ENCODE results near the gene CEP85. TPM values are rescaled to one million over a fixed set of nuclear protein-coding genes. Genes with fewer than 3 reads are reported as not detected.

Gene CEP85
- total and polyA plus RNA-seq, 4 donors = 2.6 to 14.6 (median 5.3) TPM

DNA sequence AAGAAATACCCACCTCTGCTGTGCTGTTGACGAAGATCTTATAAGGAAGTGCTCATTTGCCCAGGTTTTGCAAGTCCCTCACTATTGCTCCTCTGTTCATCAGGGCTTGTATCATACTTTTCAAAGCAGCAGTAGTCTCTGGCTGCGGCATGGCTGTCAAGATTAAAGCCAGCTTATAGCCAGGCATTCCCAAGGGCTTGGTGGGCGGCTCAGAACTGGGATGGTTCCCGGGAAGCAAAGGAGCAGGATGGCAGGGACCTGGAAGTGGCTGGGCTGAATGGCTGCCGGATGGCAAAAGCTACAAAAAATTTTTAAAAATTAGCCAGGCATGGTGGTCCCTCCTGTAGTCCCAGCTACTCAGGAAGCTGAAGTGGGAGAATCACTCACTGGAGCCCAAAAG lies 29.2 kb downstream of the CEP85 start (continued):
- TF ChIP-seq ZBTB33 (IDR thresholded peaks at IDR 0.05) = no peak
- no peak for TF ChIP-seq MAX (IDR thresholded peaks at IDR 0.05)
- no peak for TF ChIP-seq HNF4A (conservative IDR thresholded peaks at IDR 0.05)

- WGBS = 100% methylated on average over 1 of the region's 1 CpG
- no peak for TF ChIP-seq GABPA (IDR thresholded peaks at IDR 0.05 in 1 of 2, conservative IDR thresholded peaks at IDR 0.05 in 1 of 2)
- TF ChIP-seq EGR1 (IDR thresholded peaks at IDR 0.05; ENCODE audit: low read depth in 2 of 2) = no peak
Observed at GRCh38 chr1:26265405-26265804, 31.4 kb downstream of the CEP85 start.

GRCh38 chr1:26268290-26269197 lies 34.5 kb downstream of the CEP85 start:
- WGBS = 95% methylated on average over 9 of the region's 9 CpGs
- no peak for DNase-seq (ENCODE audit: low spot score)
- Histone ChIP-seq H3K27ac (ENCODE audit: low read depth in 1 of 2, low read length in 2 of 2) (no peak overlapping the region), H3K4me3 (ENCODE audit: low read depth in 1 of 3, low read length in 3 of 3) (no peak overlapping the region), H3K36me3 (ENCODE audit: control insufficient read depth in 4 of 4, insufficient read depth in 3 of 4, low read depth in 1 of 4, low read length in 3 of 4) (peaks cover 6 to 24% (median 22%) of the 10 kb centered on the region in 4 donors), H3K9me3 (ENCODE audit: control insufficient read depth in 4 of 4, low read length in 3 of 4) (peaks cover 0 to 9% (median 2%) of the 10 kb centered on the region in 4 donors), H3K27me3 (ENCODE audit: control insufficient read depth in 4 of 4, insufficient read depth in 4 of 4, low read length in 3 of 4) (no peaks in the 10 kb centered on the region), H3K9ac (ENCODE audit: low read depth in 1 of 2, low read length in 2 of 2) (no peak overlapping the region), H3K4me1 (ENCODE audit: control insufficient read depth in 4 of 4, insufficient read depth in 4 of 4, low read length in 3 of 4) (no peaks in the 10 kb centered on the region)
- TF ChIP-seq, protein P1, sequence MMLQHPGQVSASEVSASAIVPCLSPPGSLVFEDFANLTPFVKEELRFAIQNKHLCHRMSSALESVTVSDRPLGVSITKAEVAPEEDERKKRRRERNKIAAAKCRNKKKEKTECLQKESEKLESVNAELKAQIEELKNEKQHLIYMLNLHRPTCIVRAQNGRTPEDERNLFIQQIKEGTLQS (IDR thresholded peaks at IDR 0.05) = no peak
- no peak for TF ChIP-seq HNF4G (IDR thresholded peaks at IDR 0.05)
- no peak for TF ChIP-seq ZBTB33 (IDR thresholded peaks at IDR 0.05)
- no peak for TF ChIP-seq HNF4A (conservative IDR thresholded peaks at IDR 0.05)
- no peak for TF ChIP-seq FOXA2 (IDR thresholded peaks at IDR 0.05)
- no peak for TF ChIP-seq EGR1 (IDR thresholded peaks at IDR 0.05; ENCODE audit: low read depth in 2 of 2)
- TF ChIP-seq SP1 (IDR thresholded peaks at IDR 0.05) = no peak
- TF ChIP-seq JUND (IDR thresholded peaks at IDR 0.05) = no peak
- no peak for TF ChIP-seq TAF1 (conservative IDR thresholded peaks at IDR 0.05)
- no peak for TF ChIP-seq NR2F2 (IDR thresholded peaks at IDR 0.05)
- no peak for TF ChIP-seq RXRA (IDR thresholded peaks at IDR 0.05)
- TF ChIP-seq FOXA1 (IDR thresholded peaks at IDR 0.05) = no peak
- no peak for TF ChIP-seq MAX (IDR thresholded peaks at IDR 0.05)
- TF ChIP-seq RAD21 (IDR thresholded peaks at IDR 0.05) = no peak
- TF ChIP-seq YY1 (IDR thresholded peaks at IDR 0.05) = no peak
- no peak for TF ChIP-seq REST (IDR thresholded peaks at IDR 0.05)
- TF ChIP-seq, protein P2, sequence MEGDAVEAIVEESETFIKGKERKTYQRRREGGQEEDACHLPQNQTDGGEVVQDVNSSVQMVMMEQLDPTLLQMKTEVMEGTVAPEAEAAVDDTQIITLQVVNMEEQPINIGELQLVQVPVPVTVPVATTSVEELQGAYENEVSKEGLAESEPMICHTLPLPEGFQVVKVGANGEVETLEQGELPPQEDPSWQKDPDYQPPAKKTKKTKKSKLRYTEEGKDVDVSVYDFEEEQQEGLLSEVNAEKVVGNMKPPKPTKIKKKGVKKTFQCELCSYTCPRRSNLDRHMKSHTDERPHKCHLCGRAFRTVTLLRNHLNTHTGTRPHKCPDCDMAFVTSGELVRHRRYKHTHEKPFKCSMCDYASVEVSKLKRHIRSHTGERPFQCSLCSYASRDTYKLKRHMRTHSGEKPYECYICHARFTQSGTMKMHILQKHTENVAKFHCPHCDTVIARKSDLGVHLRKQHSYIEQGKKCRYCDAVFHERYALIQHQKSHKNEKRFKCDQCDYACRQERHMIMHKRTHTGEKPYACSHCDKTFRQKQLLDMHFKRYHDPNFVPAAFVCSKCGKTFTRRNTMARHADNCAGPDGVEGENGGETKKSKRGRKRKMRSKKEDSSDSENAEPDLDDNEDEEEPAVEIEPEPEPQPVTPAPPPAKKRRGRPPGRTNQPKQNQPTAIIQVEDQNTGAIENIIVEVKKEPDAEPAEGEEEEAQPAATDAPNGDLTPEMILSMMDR (IDR thresholded peaks at IDR 0.05; ENCODE audit: low read depth, low read length, missing input control) = no peak

More at GRCh38 chr1:26265405-26265804, 31.4 kb downstream of the CEP85 start:
- no peak overlapping the region for H3K4me3 ChIP-seq (ENCODE audit: low read depth in 1 of 3, low read length in 3 of 3)
- peaks cover 9 to 19% (median 15%) of the 10 kb centered on the region in 4 donors for H3K36me3 ChIP-seq (ENCODE audit: control insufficient read depth in 4 of 4, insufficient read depth in 3 of 4, low read depth in 1 of 4, low read length in 3 of 4)
- H3K4me1 ChIP-seq (ENCODE audit: control insufficient read depth in 4 of 4, insufficient read depth in 4 of 4, low read length in 3 of 4) = no peaks in the 10 kb centered on the region
- H3K9ac ChIP-seq (ENCODE audit: low read depth in 1 of 2, low read length in 2 of 2) = no peak overlapping the region
- no peak overlapping the region for H3K27ac ChIP-seq (ENCODE audit: low read depth in 1 of 2, low read length in 2 of 2)
- DNase-seq (ENCODE audit: low spot score) = no peak
- no peaks in the 10 kb centered on the region for H3K27me3 ChIP-seq (ENCODE audit: control insufficient read depth in 4 of 4, insufficient read depth in 4 of 4, low read length in 3 of 4)
- H3K9me3 ChIP-seq (ENCODE audit: control insufficient read depth in 4 of 4, low read length in 3 of 4) = peaks cover 0 to 9% (median 2%) of the 10 kb centered on the region in 4 donors
